Neural progenitor cell (in vitro differentiated cells): ENCODE results near the gene PGBD5. TPM values are rescaled to one million over a fixed set of nuclear protein-coding genes. Genes with fewer than 3 reads are reported as not detected.
"Not testable (repeated sequence)": the region's sequence is repeated elsewhere in the genome, so short reads cannot be mapped to it uniquely, and the experiment has no call there.

Experiments used
- DNase-seq: peaks from one replicate; pipeline ENCODE4 v3.0.0-alpha.2; 2016; ENCODE audit warnings: low spot score
- H2AFZ ChIP-seq: fragments of 200-600 bp; sonication (generic); replicated peaks from 2 replicates; pipeline ENCODE4 v1.6.1; 2016; ENCODE audit warnings: antibody characterized with exemption
- H3F3A ChIP-seq: fragments of 200-600 bp; sonication (generic); 2 replicates; pipeline ENCODE4 v1.6.1; 2016; ENCODE audit warnings: antibody characterized with exemption, low read depth
- H3K27ac ChIP-seq: fragments of 200-600 bp; sonication (generic); 2 replicates; pipeline ENCODE4 v1.5.1; 2016; ENCODE audit warnings: mild to moderate bottlenecking
- H3K27me3 ChIP-seq: fragments of 200-600 bp; sonication (generic); 2 replicates; pipeline ENCODE4 v1.6.1; 2016; ENCODE audit warnings: mild to moderate bottlenecking, moderate library complexity
- H3K36me3 ChIP-seq: fragments of 200-600 bp; sonication (generic); 2 replicates; pipeline ENCODE4 v1.5.1; 2016
- H3K4me1 ChIP-seq: fragments of 200-600 bp; sonication (generic); 2 replicates; pipeline ENCODE4 v1.6.1; 2016; ENCODE audit warnings: mixed run types
- H3K4me2 ChIP-seq: fragments of 200-600 bp; sonication (generic); 2 replicates; pipeline ENCODE4 v1.6.1; 2016
- H3K4me3 ChIP-seq: fragments of 200-600 bp; sonication (generic); 2 replicates; pipeline ENCODE4 v1.5.1; 2016
- H3K79me2 ChIP-seq: fragments of 200-600 bp; sonication (generic); 2 replicates; pipeline ENCODE4 v1.6.1; 2016; ENCODE audit warnings: low read depth
- H3K9ac ChIP-seq: fragments of 200-600 bp; sonication (generic); 2 replicates; pipeline ENCODE4 v1.6.1; 2016
- H3K9me3 ChIP-seq: fragments of 200-600 bp; sonication (generic); 2 replicates; pipeline ENCODE4 v1.5.1; 2016; ENCODE audit warnings: low read depth
- H4K20me1 ChIP-seq: fragments of 200-600 bp; sonication (generic); 2 replicates; pipeline ENCODE4 v1.6.1; 2016; ENCODE audit warnings: low read depth
- H3K27ac Mint-ChIP-seq: 3 replicates; pipeline ENCODE4 v1.8.0; 2021; ENCODE audit warnings: mixed read lengths
- H3K27me3 Mint-ChIP-seq: 2 replicates; pipeline ENCODE4 v1.8.0; 2022; ENCODE audit warnings: low read depth, mild to moderate bottlenecking, inconsistent platforms, moderate library complexity, mixed read lengths; ENCODE audit not compliant: insufficient read depth
- H3K36me3 Mint-ChIP-seq: 3 replicates; pipeline ENCODE4 v1.8.0; 2021; ENCODE audit warnings: mixed read lengths
- H3K4me1 Mint-ChIP-seq: 3 replicates; pipeline ENCODE4 v1.8.0; 2021; ENCODE audit warnings: mixed read lengths
- H3K4me3 Mint-ChIP-seq: 3 replicates; pipeline ENCODE4 v1.8.0; 2021; ENCODE audit warnings: mild to moderate bottlenecking, moderate library complexity, mixed read lengths
- H3K9me3 Mint-ChIP-seq: 3 replicates; pipeline ENCODE4 v1.8.0; 2020; ENCODE audit warnings: mixed read lengths
- CTCF ChIP-seq: fragments of 200-600 bp; sonication (generic); IDR thresholded peaks from 2 replicates; pipeline ENCODE4 v1.5.1; 2017; ENCODE audit warnings: antibody characterized with exemption, mild to moderate bottlenecking
- EZH2 ChIP-seq: fragments of 200-600 bp; sonication (generic); IDR thresholded peaks from 2 replicates; pipeline ENCODE4 v1.6.1; 2017; ENCODE audit warnings: antibody characterized with exemption, mild to moderate bottlenecking, moderate library complexity
- EZH2phosphoT487 ChIP-seq: fragments of 200-600 bp; sonication (generic); IDR thresholded peaks from 2 replicates; pipeline ENCODE4 v1.6.1; 2017; ENCODE audit warnings: antibody characterized with exemption
- total RNA-seq: library from RNA; depleted of rRNA; stranded (reverse); fragments of >200 nt; gene quantifications from 2 replicates; pipeline ENCODE4 v1.2.3, GENCODE V29; 2015; ENCODE audit warnings: low replicate concordance

Gene PGBD5
- total RNA-seq = 1.2 and 3.6 TPM in 2 replicates

DNA sequence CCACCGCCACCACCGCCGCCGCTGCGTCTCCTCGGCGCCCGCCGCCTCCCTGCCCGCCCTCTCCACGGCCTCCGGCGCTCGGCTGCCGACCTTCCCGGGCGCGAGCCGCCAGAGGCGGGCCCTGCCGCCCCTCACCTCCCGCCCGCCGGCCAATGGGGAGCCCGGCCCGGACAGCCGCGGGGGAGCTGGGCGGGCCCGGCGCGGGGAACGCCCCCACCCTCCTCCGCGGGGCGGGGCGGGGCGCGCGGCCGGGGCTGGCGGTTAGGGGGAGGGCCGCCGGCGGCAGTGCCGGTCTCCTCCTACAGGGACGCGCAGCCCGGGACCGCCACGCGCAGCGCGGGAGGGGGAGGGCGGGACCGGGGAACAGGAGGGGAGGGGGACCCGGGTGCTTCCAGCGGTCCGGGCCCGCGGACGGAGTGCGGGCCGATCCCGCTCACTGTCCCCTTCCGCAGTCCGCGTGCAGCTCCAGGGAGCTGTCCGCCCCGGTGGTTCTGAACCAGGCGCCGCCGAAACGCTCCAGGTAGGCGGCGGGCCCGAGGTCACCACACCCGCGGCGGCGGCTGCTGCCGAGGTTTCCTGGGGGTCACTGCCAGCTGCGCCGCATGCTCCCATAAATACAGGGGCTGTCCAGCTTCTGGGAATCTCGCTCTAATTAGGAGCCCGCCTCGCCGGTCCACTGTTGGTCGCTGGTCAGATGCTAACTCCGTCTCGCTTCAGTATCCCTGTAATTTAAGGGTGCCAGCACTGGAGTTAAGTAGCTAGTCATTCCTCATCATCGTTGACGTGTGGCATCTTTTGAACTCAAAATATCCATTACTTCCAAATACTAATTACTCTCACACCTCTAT, at the start of gene PGBD5:
Gene PGBD5, minus strand, starts transcription at position 87 of the 848 bp plus-strand sequence. CDS start 404 bp downstream, outside the sequence.
- Mint-ChIP-seq H3K27me3 (peaks cover 18% of the 10 kb centered on the region), H3K9me3 (no peaks in the 10 kb centered on the region), H3K36me3 (peaks cover 1% of the 10 kb centered on the region), H3K4me3 (peak within 1 kb of the TSS; percentile 90), H3K4me1 (peaks cover 65% of the 10 kb centered on the region), H3K27ac (no peak within 1 kb of the TSS)
- Histone ChIP-seq H3K27me3 (peaks cover 50% of the 10 kb centered on the region), H3K36me3 (no peaks in the 10 kb centered on the region), H3K79me2 (no peaks in the 10 kb centered on the region), H4K20me1 (peaks cover 36% of the 10 kb centered on the region), H3K9ac (no peak within 1 kb of the TSS), H2AFZ (no peak within 1 kb of the TSS), H3K4me2 (peak within 1 kb of the TSS; percentile 97), H3F3A (peaks cover 36% of the 10 kb centered on the region), H3K4me3 (peak within 1 kb of the TSS; percentile 64), H3K27ac (no peak within 1 kb of the TSS), H3K4me1 (peaks cover 55% of the 10 kb centered on the region), H3K9me3 (no peaks in the 10 kb centered on the region)
- TF ChIP-seq CTCF (no peak), EZH2phosphoT487 (no peak), EZH2 (no peak)
- DNase-seq = peak; percentile 95

- H3K27ac Mint-ChIP-seq, H3K27me3 ChIP-seq, H2AFZ ChIP-seq, H3K27ac ChIP-seq, H3K9me3 Mint-ChIP-seq, DNase-seq, H4K20me1 ChIP-seq, H3F3A ChIP-seq, H3K4me1 Mint-ChIP-seq, H3K9me3 ChIP-seq, H3K4me3 Mint-ChIP-seq, H3K9ac ChIP-seq, H3K4me2 ChIP-seq, H3K36me3 Mint-ChIP-seq, H3K4me3 ChIP-seq, H3K79me2 ChIP-seq, H3K27me3 Mint-ChIP-seq, H3K36me3 ChIP-seq: not testable (repeated sequence)
- peaks cover 11% of the 10 kb centered on the region for H3K4me1 ChIP-seq
Observed at GRCh38 chr1:230474924-230475323, 48.8 kb upstream of the PGBD5 start.

- H3K27ac Mint-ChIP-seq, H3K36me3 Mint-ChIP-seq, H3K36me3 ChIP-seq, H3K27ac ChIP-seq, H3K4me3 ChIP-seq, H2AFZ ChIP-seq, H3K4me1 Mint-ChIP-seq, DNase-seq, H3K9ac ChIP-seq, H3K27me3 Mint-ChIP-seq, H3K27me3 ChIP-seq, H3K9me3 ChIP-seq, H3K4me2 ChIP-seq, H3K79me2 ChIP-seq, H3K4me3 Mint-ChIP-seq, H3F3A ChIP-seq, H4K20me1 ChIP-seq, H3K4me1 ChIP-seq: not testable (repeated sequence)
- peaks cover 18% of the 10 kb centered on the region for H3K9me3 Mint-ChIP-seq
Observed at GRCh38 chr1:230470750-230471149, 44.6 kb upstream of the PGBD5 start.

GRCh38 chr1:230469271-230469670, 43.1 kb upstream of the PGBD5 start:
- Histone ChIP-seq H3K4me2 (no peak overlapping the region), H3K4me1 (peaks cover 7% of the 10 kb centered on the region), H3K9ac (no peak overlapping the region), H2AFZ (no peak overlapping the region), H3K79me2 (no peaks in the 10 kb centered on the region), H3K9me3 (no peaks in the 10 kb centered on the region), H3F3A (peaks cover 3% of the 10 kb centered on the region), H4K20me1 (no peaks in the 10 kb centered on the region), H3K4me3 (no peak overlapping the region), H3K27me3 (no peaks in the 10 kb centered on the region), H3K27ac (no peak overlapping the region), H3K36me3 (no peaks in the 10 kb centered on the region)
- no peaks in the 10 kb centered on the region for H3K36me3 Mint-ChIP-seq
- peaks cover 3% of the 10 kb centered on the region for H3K27me3 Mint-ChIP-seq
- peaks cover 18% of the 10 kb centered on the region for H3K9me3 Mint-ChIP-seq
- no peaks in the 10 kb centered on the region for H3K4me1 Mint-ChIP-seq
- TF ChIP-seq CTCF = no peak
- TF ChIP-seq EZH2 = no peak
- no peak for TF ChIP-seq EZH2phosphoT487
- H3K27ac Mint-ChIP-seq = no peak overlapping the region
- no peak overlapping the region for H3K4me3 Mint-ChIP-seq
- DNase-seq = no peak
